ENCODE results near the gene CYREN.

DNA sequence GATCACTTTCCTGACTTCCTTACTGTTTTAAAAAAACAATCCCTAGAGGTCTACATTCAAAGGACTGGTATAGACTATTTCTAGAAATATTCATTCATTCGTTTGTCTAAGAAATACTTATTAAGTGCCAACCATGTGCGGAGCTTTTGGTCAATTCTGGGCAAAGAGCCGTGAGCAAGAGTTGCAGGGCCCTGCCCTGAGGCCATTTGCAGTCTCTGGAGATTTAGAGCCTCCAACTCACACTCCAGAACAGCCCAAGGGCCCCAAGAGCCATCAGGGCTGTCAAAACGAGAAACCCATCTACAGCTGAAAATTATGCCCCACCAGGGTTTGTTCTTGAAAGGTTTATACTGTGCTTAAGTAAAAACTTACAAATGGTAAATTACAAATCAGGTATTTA is 24.6 kb upstream of the CYREN start:
- TF ChIP-seq POLR2AphosphoS5 (IDR thresholded peaks at IDR 0.05; ENCODE audit: borderline replicate concordance, low read depth, low read length) (no peak), EZH2 (IDR thresholded peaks at IDR 0.05) (no peak), FOXP2 (optimal IDR thresholded peaks at IDR 0.05; ENCODE audit: control extremely low read depth, extremely low read length, insufficient read depth) (no peak)
